NT2/D1 (cell line): ENCODE measurements around the gene KRIT1.

ENCODE experiments used
- SUZ12 ChIP-seq: IDR thresholded peaks from 2 replicates; pipeline ENCODE4 v1.6.1; 2011; ENCODE audit not compliant: insufficient read length, insufficient read depth; ENCODE audit errors: extremely low read depth
- YY1 ChIP-seq: IDR thresholded peaks from 2 replicates; pipeline ENCODE4 v1.6.1; 2011; ENCODE audit not compliant: insufficient read length, insufficient read depth
- ZNF274 ChIP-seq: IDR thresholded peaks from 2 replicates; pipeline ENCODE4 v1.6.1; 2011; ENCODE audit warnings: mild to moderate bottlenecking, low read depth, low read length

DNA sequence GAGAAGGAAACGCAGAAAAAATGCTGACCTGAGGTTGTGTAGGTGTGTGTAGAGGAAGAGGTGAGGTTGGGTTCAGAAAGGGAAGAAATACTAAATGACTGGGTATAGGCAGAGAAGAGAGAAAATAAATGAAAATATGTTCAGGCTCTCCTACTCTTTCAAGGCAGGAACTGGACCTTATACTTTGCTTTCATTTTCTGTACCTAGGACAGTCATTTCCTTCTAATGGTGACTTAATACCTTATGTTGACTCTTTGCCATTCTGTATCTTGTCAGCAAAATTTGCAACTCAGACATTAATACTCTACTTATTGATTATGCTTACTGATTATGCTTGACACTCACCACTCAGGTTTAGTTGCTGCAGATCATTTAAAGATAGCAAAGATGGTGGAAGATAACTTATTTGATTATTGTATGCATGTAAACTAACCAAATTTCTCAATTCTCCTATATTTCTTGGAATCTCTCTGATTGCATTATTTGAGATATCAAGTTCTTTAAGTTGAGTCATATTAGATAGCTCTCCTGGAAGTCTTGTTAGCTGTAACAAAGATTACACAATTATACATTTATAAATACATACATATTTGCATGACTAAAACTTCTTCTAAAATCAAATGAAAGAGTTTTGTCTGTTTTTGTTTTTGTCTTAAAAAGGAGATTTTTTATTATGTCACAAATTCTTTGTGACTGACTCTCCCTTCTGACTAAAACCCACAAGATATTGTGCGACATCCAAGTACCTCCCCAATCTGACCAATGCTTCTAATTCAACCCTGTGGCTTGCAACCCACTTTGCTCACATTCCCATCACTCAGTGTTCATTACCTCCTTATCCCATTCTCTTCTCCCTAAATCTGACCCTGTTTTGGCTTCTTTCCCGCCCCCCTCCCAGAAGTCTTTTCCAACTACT lies 86.8 kb downstream of the KRIT1 start:
- TF ChIP-seq ZNF274 = no peak
- TF ChIP-seq YY1 = no peak
- TF ChIP-seq SUZ12 = no peak
